ENCODE data around the gene TM9SF1. TPM values are rescaled to one million over a fixed set of nuclear protein-coding genes. Genes with fewer than 3 reads are reported as not detected.

TM9SF1 gene
- total RNA-seq, 1 experiment from 2014 or later = 67.8 TPM

GRCh38 chr14:24167469-24168114 lies 27.6 kb downstream of the TM9SF1 start:
- Mint-ChIP-seq H3K4me3 (ENCODE audit: unreplicated experiment) (no peak overlapping the region), H3K27me3 (ENCODE audit: insufficient read depth, unreplicated experiment) (no peaks in the 10 kb centered on the region), H3K9me3 (ENCODE audit: unreplicated experiment) (no peaks in the 10 kb centered on the region), H3K4me1 (ENCODE audit: insufficient read depth, unreplicated experiment) (peaks cover 8% of the 10 kb centered on the region), H3K27ac (ENCODE audit: low read depth, unreplicated experiment) (no peak overlapping the region), H3K36me3 (ENCODE audit: insufficient read depth, unreplicated experiment) (peaks cover 42% of the 10 kb centered on the region)
- intact Hi-C loops (cut with micrococcal nuclease) = no loop called here
- ChIA-PET CTCF (interaction anchor here (1.1 kb wide), 1 partner anchor 12 kb away, joined by 3 read pairs; no protein-coding TSS in a partner anchor), POLR2A (interaction anchor here (1.1 kb wide), 2 partner anchors 11 to 26 kb away, joined by 3 to 5 read pairs; partner anchors contain the start of gene EMC9)
- no TSS peak for BruUV-seq (replicated peaks)
- no peak for TF ChIP-seq CTCF (IDR thresholded peaks at IDR 0.05; ENCODE audit: unreplicated experiment)
- no peak for DNase-seq (ENCODE audit: unreplicated experiment)

GRCh38 chr14:24165785-24166184 lies 29.5 kb downstream of the TM9SF1 start:
- intact Hi-C loops (cut with micrococcal nuclease) = no loop called here
- Mint-ChIP-seq H3K9me3 (ENCODE audit: unreplicated experiment) (no peaks in the 10 kb centered on the region), H3K27ac (ENCODE audit: low read depth, unreplicated experiment) (peak overlapping the region; percentile 64)

GRCh38 chr14:24164518-24164991 lies 30.7 kb downstream of the TM9SF1 start:
- POLR2A ChIA-PET = interaction anchor here (0.8 kb wide), 1 partner anchor 9 kb away, joined by 3 read pairs; no protein-coding TSS in a partner anchor
- Mint-ChIP-seq H3K27ac (ENCODE audit: low read depth, unreplicated experiment) (no peak overlapping the region), H3K4me3 (ENCODE audit: unreplicated experiment) (no peak overlapping the region), H3K27me3 (ENCODE audit: insufficient read depth, unreplicated experiment) (no peaks in the 10 kb centered on the region), H3K36me3 (ENCODE audit: insufficient read depth, unreplicated experiment) (peaks cover 53% of the 10 kb centered on the region), H3K4me1 (ENCODE audit: insufficient read depth, unreplicated experiment) (peaks cover 19% of the 10 kb centered on the region), H3K9me3 (ENCODE audit: unreplicated experiment) (no peaks in the 10 kb centered on the region)
- CTCF ChIA-PET = interaction anchor here (0.9 to 1.6 kb wide), 3 partner anchors 28 to 74 kb away, joined by 3 to 4 read pairs (median 3); partner anchors contain the start of gene PSME1
- no peak for DNase-seq (ENCODE audit: unreplicated experiment)
- intact Hi-C loops (cut with micrococcal nuclease) = loop anchor here (5.0 kb wide), 1 partner anchor 72 kb away; the partner anchor contains the start of gene PCK2
- TF ChIP-seq CTCF (IDR thresholded peaks at IDR 0.05; ENCODE audit: unreplicated experiment) = no peak
- no TSS peak for BruUV-seq (replicated peaks)

More at GRCh38 chr14:24165785-24166184, 29.5 kb downstream of the TM9SF1 start:
- CTCF ChIA-PET = interaction anchor here (0.6 to 1.6 kb wide), 3 partner anchors 30 to 75 kb away, joined by 3 to 4 read pairs (median 3); partner anchors contain the start of gene PSME1
- H3K4me1 Mint-ChIP-seq (ENCODE audit: insufficient read depth, unreplicated experiment) = peaks cover 12% of the 10 kb centered on the region
- peaks cover 53% of the 10 kb centered on the region for H3K36me3 Mint-ChIP-seq (ENCODE audit: insufficient read depth, unreplicated experiment)
- no peaks in the 10 kb centered on the region for H3K27me3 Mint-ChIP-seq (ENCODE audit: insufficient read depth, unreplicated experiment)
- POLR2A ChIA-PET = interaction anchor here (0.7 kb wide), 1 partner anchor 175 kb away, joined by 3 read pairs; no protein-coding TSS in a partner anchor
- no peak for TF ChIP-seq CTCF (IDR thresholded peaks at IDR 0.05; ENCODE audit: unreplicated experiment)
- DNase-seq (ENCODE audit: unreplicated experiment) = no peak
- BruUV-seq (replicated peaks) = no TSS peak
- no peak overlapping the region for H3K4me3 Mint-ChIP-seq (ENCODE audit: unreplicated experiment)

GRCh38 chr14:24162093-24162492 lies 33.1 kb downstream of the TM9SF1 start:
- no peak overlapping the region for H3K27ac Mint-ChIP-seq (ENCODE audit: low read depth, unreplicated experiment)
- H3K4me1 Mint-ChIP-seq (ENCODE audit: insufficient read depth, unreplicated experiment) = peaks cover 11% of the 10 kb centered on the region
- ChIA-PET CTCF (interaction anchor here (1.2 to 6.8 kb wide), 12 partner anchors 11 to 141 kb away, joined by 4 to 141 read pairs (median 8); partner anchors contain the start of genes DCAF11, IPO4, NRL and PSME2), POLR2A (interaction anchor here (0.6 to 3.7 kb wide), 9 partner anchors 9 to 1510 kb away, joined by 3 to 30 read pairs (median 6); partner anchors contain the start of genes DCAF11, IPO4, NRL and PSME1)
- intact Hi-C loops (cut with micrococcal nuclease) = loop anchor here (5.0 kb wide), 1 partner anchor 70 kb away; the partner anchor contains the start of gene PCK2
- H3K36me3 Mint-ChIP-seq (ENCODE audit: insufficient read depth, unreplicated experiment) = peaks cover 67% of the 10 kb centered on the region
- no peaks in the 10 kb centered on the region for H3K9me3 Mint-ChIP-seq (ENCODE audit: unreplicated experiment)
- TF ChIP-seq CTCF (IDR thresholded peaks at IDR 0.05; ENCODE audit: unreplicated experiment) = no peak
- DNase-seq (ENCODE audit: unreplicated experiment) = no peak
- H3K4me3 Mint-ChIP-seq (ENCODE audit: unreplicated experiment) = peak overlapping the region; percentile 88
- BruUV-seq (replicated peaks) = no TSS peak
- no peaks in the 10 kb centered on the region for H3K27me3 Mint-ChIP-seq (ENCODE audit: insufficient read depth, unreplicated experiment)

All from MCF 10A (cell line).